ENCODE data around the gene COG5. TPM values are rescaled to one million over a fixed set of nuclear protein-coding genes. Genes with fewer than 3 reads are reported as not detected.
A peak's percentile ranks its signal among the peaks of the same experiment; 100 is the strongest.

Gene COG5
- total and polyA plus RNA-seq, 9 of the 15 experiments (the other 6 are each of a cell fraction or from before 2014, with no cell fraction given), result 15.3 to 75.1 (median 56.4) TPM

DNA sequence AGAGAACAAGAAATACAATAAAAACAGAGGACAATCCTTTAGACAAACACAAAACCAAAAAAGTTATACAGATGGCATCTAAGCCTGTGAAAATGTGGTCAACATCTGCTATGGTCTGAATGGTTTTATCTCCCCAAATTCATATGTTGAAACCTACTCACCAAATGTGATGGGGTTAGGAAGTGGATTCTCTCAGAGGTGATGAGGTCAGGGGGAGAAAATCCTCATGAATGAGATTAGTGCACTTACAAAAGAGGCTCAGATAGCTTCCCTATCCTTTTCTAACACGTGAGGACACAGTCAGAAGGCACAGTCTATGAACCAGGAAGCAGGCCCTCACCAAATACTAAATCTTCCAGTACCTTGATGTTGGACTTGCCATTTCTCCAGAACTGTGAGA is 241.7 kb downstream of the COG5 start (continued):
- no peak for TF ChIP-seq RBM17 (IDR thresholded peaks at IDR 0.05; ENCODE audit: borderline replicate concordance, low read depth, low read length)
- TF ChIP-seq SNIP1 (IDR thresholded peaks at IDR 0.05; ENCODE audit: low read depth), result no peak
- peak; percentile 72 for TF ChIP-seq TAL1 (IDR thresholded peaks at IDR 0.05)
- peak; percentile 20; the same call in 1 of the 2 replicates for TF ChIP-seq ZBED1 (IDR thresholded peaks at IDR 0.05)
- TF ChIP-seq BRD9 (IDR thresholded peaks at IDR 0.05; ENCODE audit: low read depth, partially characterized antibody), result peak; percentile 31
- no peak for TF ChIP-seq HDAC8 (tag; IDR thresholded peaks at IDR 0.05)
- TF ChIP-seq TAF15 (IDR thresholded peaks at IDR 0.05; ENCODE audit: low read depth, low read length), result no peak
- no peak for TF ChIP-seq RBM22 (IDR thresholded peaks at IDR 0.05; ENCODE audit: low read depth, low read length, poor library complexity, severe bottlenecking)
- no peak for TF ChIP-seq PHB (CRISPR knock-in tag; IDR thresholded peaks at IDR 0.05)
- no peak for TF ChIP-seq BRCA1 (IDR thresholded peaks at IDR 0.05)
- no peak for TF ChIP-seq BRCA1 (CRISPR knock-in tag; IDR thresholded peaks at IDR 0.05)
- peak in 1 of 2 experiments; percentile 54; a peak in 1 of 4 replicates for TF ChIP-seq MNT (conservative IDR thresholded peaks at IDR 0.05)
- TF ChIP-seq SMAD2 (IDR thresholded peaks at IDR 0.05; ENCODE audit: low read depth, low read length), result no peak
- peak; percentile 87 for TF ChIP-seq DPF2 (IDR thresholded peaks at IDR 0.05)
- TF ChIP-seq, protein P1, sequence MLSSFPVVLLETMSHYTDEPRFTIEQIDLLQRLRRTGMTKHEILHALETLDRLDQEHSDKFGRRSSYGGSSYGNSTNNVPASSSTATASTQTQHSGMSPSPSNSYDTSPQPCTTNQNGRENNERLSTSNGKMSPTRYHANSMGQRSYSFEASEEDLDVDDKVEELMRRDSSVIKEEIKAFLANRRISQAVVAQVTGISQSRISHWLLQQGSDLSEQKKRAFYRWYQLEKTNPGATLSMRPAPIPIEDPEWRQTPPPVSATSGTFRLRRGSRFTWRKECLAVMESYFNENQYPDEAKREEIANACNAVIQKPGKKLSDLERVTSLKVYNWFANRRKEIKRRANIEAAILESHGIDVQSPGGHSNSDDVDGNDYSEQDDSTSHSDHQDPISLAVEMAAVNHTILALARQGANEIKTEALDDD (IDR thresholded peaks at IDR 0.05), result peak; percentile 61; the same call in 1 of the 2 replicates
- no peak for TF ChIP-seq U2AF1 (optimal IDR thresholded peaks at IDR 0.05; ENCODE audit: low read depth, low read length)
- no peak for TF ChIP-seq GATAD2B (IDR thresholded peaks at IDR 0.05; ENCODE audit: borderline replicate concordance)
- TF ChIP-seq HSF4 (CRISPR knock-in tag; IDR thresholded peaks at IDR 0.05; ENCODE audit: borderline replicate concordance), result no peak
- TF ChIP-seq ZBTB7A (IDR thresholded peaks at IDR 0.05; ENCODE audit: borderline replicate concordance, control insufficient read depth, low read depth, low read length), result no peak
- TF ChIP-seq PHF21A (IDR thresholded peaks at IDR 0.05; ENCODE audit: borderline replicate concordance, low read depth), result no peak
- TF ChIP-seq NELFE (IDR thresholded peaks at IDR 0.05; ENCODE audit: insufficient read depth, insufficient read length), result no peak
- no peak for TF ChIP-seq ZNF668 (CRISPR knock-in tag; IDR thresholded peaks at IDR 0.05)
- TF ChIP-seq ERF (CRISPR knock-in tag; IDR thresholded peaks at IDR 0.05), result no peak
- TF ChIP-seq FOXA3 (CRISPR knock-in tag; conservative IDR thresholded peaks at IDR 0.05 in 1 of 2, IDR thresholded peaks at IDR 0.05 in 1 of 2), result no peak
- TF ChIP-seq ETV5 (CRISPR knock-in tag; IDR thresholded peaks at IDR 0.05; ENCODE audit: low read depth), result 0 out of 2 replicates have a peak, but pooled peaks have one; percentile 35
- peak; percentile 84 for TF ChIP-seq CBFA2T2 (conservative IDR thresholded peaks at IDR 0.05)
- no peak for TF ChIP-seq ZZZ3 (IDR thresholded peaks at IDR 0.05)
- TF ChIP-seq FOXJ2 (tag; IDR thresholded peaks at IDR 0.05), result no peak
- TF ChIP-seq ZNF140 (CRISPR knock-in tag; IDR thresholded peaks at IDR 0.05), result no peak
